ENCODE measurements around the gene ABI3BP.

The ABI3BP gene

GRCh38 chr3:100875239-100875638, 118.0 kb downstream of the ABI3BP start:
- Histone ChIP-seq H3K27me3 (ENCODE audit: low read length) (no peaks in the 10 kb centered on the region; the same call in 1 of the 2 replicates), H4K20me1 (ENCODE audit: low read depth, low read length) (no peaks in the 10 kb centered on the region), H3K9me3 (ENCODE audit: insufficient read depth, low read length) (no peaks in the 10 kb centered on the region), H3K36me3 (ENCODE audit: low read length) (no peaks in the 10 kb centered on the region), H3K27ac (ENCODE audit: low read depth, low read length) (no peak overlapping the region), H3F3A (ENCODE audit: insufficient read depth) (no peaks in the 10 kb centered on the region), H3K4me3 (ENCODE audit: insufficient read depth, low read length, poor library complexity, severe bottlenecking) (no peak overlapping the region), H3K9ac (ENCODE audit: low read length) (no peak overlapping the region), H3K79me2 (ENCODE audit: insufficient read depth, low read length) (no peaks in the 10 kb centered on the region), H3K9me2 (replicated peaks; ENCODE audit: insufficient read depth, low read length) (no peaks in the 10 kb centered on the region), H3K4me2 (ENCODE audit: low read depth, low read length, poor library complexity, severe bottlenecking) (no peak overlapping the region), H2AFZ (ENCODE audit: low read depth, low read length, severe bottlenecking) (no peak overlapping the region)
- no peak for TF ChIP-seq EZH2phosphoT487 (conservative IDR thresholded peaks at IDR 0.05; ENCODE audit: low read length)
- TF ChIP-seq CTCF (IDR thresholded peaks at IDR 0.05; ENCODE audit: insufficient read depth, low read length, poor library complexity, severe bottlenecking) = no peak

- no peaks in the 10 kb centered on the region for H3F3A ChIP-seq (ENCODE audit: insufficient read depth)
- no peaks in the 10 kb centered on the region for H3K9me2 ChIP-seq (replicated peaks; ENCODE audit: insufficient read depth, low read length)
- H4K20me1 ChIP-seq (ENCODE audit: low read depth, low read length) = no peaks in the 10 kb centered on the region
- H3K27me3 ChIP-seq (ENCODE audit: low read length) = no peaks in the 10 kb centered on the region; the same call in 1 of the 2 replicates
- no peak overlapping the region for H3K27ac ChIP-seq (ENCODE audit: low read depth, low read length)
- H3K9me3 ChIP-seq (ENCODE audit: insufficient read depth, low read length) = no peaks in the 10 kb centered on the region
- no peaks in the 10 kb centered on the region for H3K36me3 ChIP-seq (ENCODE audit: low read length)
- no peak overlapping the region for H3K9ac ChIP-seq (ENCODE audit: low read length)
- H3K79me2 ChIP-seq (ENCODE audit: insufficient read depth, low read length) = no peaks in the 10 kb centered on the region
- no peak overlapping the region for H3K4me3 ChIP-seq (ENCODE audit: insufficient read depth, low read length, poor library complexity, severe bottlenecking)
- no peak overlapping the region for H2AFZ ChIP-seq (ENCODE audit: low read depth, low read length, severe bottlenecking)
- H3K4me2 ChIP-seq (ENCODE audit: low read depth, low read length, poor library complexity, severe bottlenecking) = no peak overlapping the region
- TF ChIP-seq EZH2phosphoT487 (conservative IDR thresholded peaks at IDR 0.05; ENCODE audit: low read length) (no peak), CTCF (IDR thresholded peaks at IDR 0.05; ENCODE audit: insufficient read depth, low read length, poor library complexity, severe bottlenecking) (no peak)
Observed at GRCh38 chr3:100873611-100874010, 119.6 kb downstream of the ABI3BP start.

GRCh38 chr3:100871306-100871705, 121.9 kb downstream of the ABI3BP start:
- Histone ChIP-seq H2AFZ (ENCODE audit: low read depth, low read length, severe bottlenecking) (no peak overlapping the region), H3K9ac (ENCODE audit: low read length) (no peak overlapping the region), H3K27me3 (ENCODE audit: low read length) (no peaks in the 10 kb centered on the region; the same call in 1 of the 2 replicates), H3K36me3 (ENCODE audit: low read length) (no peaks in the 10 kb centered on the region), H3K9me3 (ENCODE audit: insufficient read depth, low read length) (no peaks in the 10 kb centered on the region), H3K4me2 (ENCODE audit: low read depth, low read length, poor library complexity, severe bottlenecking) (no peak overlapping the region), H3K27ac (ENCODE audit: low read depth, low read length) (no peak overlapping the region), H3F3A (ENCODE audit: insufficient read depth) (no peaks in the 10 kb centered on the region), H4K20me1 (ENCODE audit: low read depth, low read length) (no peaks in the 10 kb centered on the region), H3K79me2 (ENCODE audit: insufficient read depth, low read length) (no peaks in the 10 kb centered on the region), H3K9me2 (replicated peaks; ENCODE audit: insufficient read depth, low read length) (no peaks in the 10 kb centered on the region), H3K4me3 (ENCODE audit: insufficient read depth, low read length, poor library complexity, severe bottlenecking) (no peak overlapping the region)
- TF ChIP-seq EZH2phosphoT487 (conservative IDR thresholded peaks at IDR 0.05; ENCODE audit: low read length) = no peak
- no peak for TF ChIP-seq CTCF (IDR thresholded peaks at IDR 0.05; ENCODE audit: insufficient read depth, low read length, poor library complexity, severe bottlenecking)

Data from SU-DHL-6 (cell line).